HepG2 (cell line): Measurements from ENCODE around the gene OVCH1. TPM values are rescaled to one million over a fixed set of nuclear protein-coding genes. Genes with fewer than 3 reads are reported as not detected.

ENCODE experiments used
- ATAC-seq: fragments of 200-7000 bp; cut with Tn5 transposase; 3 replicates; pipeline ENCODE4 v1.9.1; 2020; ENCODE audit warnings: mild to moderate bottlenecking, moderate library complexity
- BruUV-seq: library from RNA; stranded (reverse); fragments of 400-500 nt; replicated peaks from 2 replicates; lab custom pipeline; 2021; lab: Mats Ljungman, UMichigan
- CTCF ChIA-PET: fragments of 300-600 bp; formaldehyde crosslinking; extraction: SDS; loops from one replicate; lab custom pipeline; 2021; ENCODE audit warnings: low total read pairs, inconsistent platforms, low intra/inter-chr PET ratio; lab: Yijun Ruan, JAX
- POLR2A ChIA-PET: fragments of 350-600 bp; sonication (Branson Sonifier 250); formaldehyde crosslinking; loops from one replicate; lab custom pipeline; 2020; ENCODE audit warnings: antibody characterized with exemption, inconsistent platforms; lab: Yijun Ruan, JAX
- DNase-seq: peaks from one replicate; pipeline ENCODE4 v3.0.0-alpha.2; 2015; ENCODE audit warnings: low spot score
- FAIRE-seq: peaks from 3 replicates; lab custom pipeline; 2011; peaks lifted over from hg19 to GRCh38; lab: Jason Lieb, UNC
- H2AFZ ChIP-seq: one replicate; pipeline ENCODE4 v1.6.1; 2011; ENCODE audit warnings: low read length, inconsistent platforms
- H3K27ac ChIP-seq: fragments of 300-600 bp; 3 replicates; pipeline ENCODE4 v1.8.0; 2011; ENCODE audit warnings: mixed run types, mild to moderate bottlenecking, mixed read lengths, low read length, inconsistent platforms; ENCODE audit not compliant: insufficient read depth; ENCODE audit errors: extremely low read length
- H3K27me3 ChIP-seq, 2 experiments: fragments of 200-600 bp in 1 of 2; 2 replicates in 1 of 2; 3 replicates in 1 of 2; pipeline versions ENCODE4 v1.6.0 to v1.8.0; 2011; ENCODE audit warnings: low read length in 2 of 2, mild to moderate bottlenecking in 2 of 2, moderate library complexity in 2 of 2, inconsistent platforms in 1 of 2; ENCODE audit not compliant: insufficient read depth in 2 of 2, control insufficient read depth in 1 of 2
- H3K36me3 ChIP-seq, 2 experiments: fragments of 200-600 bp in 1 of 2; replicated peaks in 1 of 2; 2 replicates in 1 of 2; 3 replicates in 1 of 2; pipeline versions ENCODE4 v1.5.1 to v1.8.0; 2011; ENCODE audit warnings: low read length in 2 of 2, inconsistent platforms in 1 of 2; ENCODE audit not compliant: insufficient read depth in 2 of 2, control insufficient read depth in 1 of 2
- H3K4me1 ChIP-seq: 2 replicates; pipeline ENCODE4 v1.5.1; 2012; ENCODE audit warnings: low read length, inconsistent platforms; ENCODE audit not compliant: insufficient read depth
- H3K4me2 ChIP-seq: 2 replicates; pipeline ENCODE4 v1.6.0; 2011; ENCODE audit warnings: low read depth, low read length, inconsistent platforms
- H3K4me3 ChIP-seq, 3 experiments: fragments of 200-600 bp in 1 of 3; sonication (generic), shearing (Covaris generic) in 1 of 3; replicated peaks in 1 of 3; 2 replicates each; pipeline ENCODE4 v1.5.1; 2011 to 2016; ENCODE audit warnings: low read length in 3 of 3, inconsistent platforms in 2 of 3, low read depth in 2 of 3, mild to moderate bottlenecking in 2 of 3, control low read depth in 1 of 3, mixed read lengths in 1 of 3; ENCODE audit not compliant: insufficient read depth in 1 of 3
- H3K79me2 ChIP-seq: one replicate; pipeline ENCODE4 v1.6.1; 2011; ENCODE audit warnings: low read length, inconsistent platforms; ENCODE audit not compliant: insufficient read depth
- H3K9ac ChIP-seq: 2 replicates; pipeline ENCODE4 v1.6.0; 2011; ENCODE audit warnings: mild to moderate bottlenecking, low read depth, low read length, inconsistent platforms; ENCODE audit not compliant: insufficient read depth
- H3K9me3 ChIP-seq: 2 replicates; pipeline ENCODE4 v1.5.1; 2012; ENCODE audit warnings: mild to moderate bottlenecking, low read length
- H4K20me1 ChIP-seq: 2 replicates; pipeline ENCODE4 v1.6.0; 2011; ENCODE audit warnings: inconsistent platforms, mild to moderate bottlenecking, low read length, moderate library complexity; ENCODE audit not compliant: insufficient read depth
- HINFP ChIP-seq: sonication (generic); formaldehyde crosslinking; IDR thresholded peaks from 2 replicates; pipeline ENCODE4 v1.4.0; 2020; ENCODE audit warnings: low read depth, mild to moderate bottlenecking, missing genetic modification reagents
- MED8 ChIP-seq: sonication (generic); formaldehyde crosslinking; IDR thresholded peaks from 2 replicates; pipeline ENCODE4 v1.8.1; 2023; ENCODE audit warnings: mild to moderate bottlenecking, missing genetic modification reagents; ENCODE audit not compliant: insufficient replicate concordance
- POLR2AphosphoS5 ChIP-seq: IDR thresholded peaks from 2 replicates; pipeline ENCODE4 v1.6.1; 2012; ENCODE audit warnings: low read depth, low read length
- RXRB ChIP-seq: IDR thresholded peaks from 2 replicates; pipeline ENCODE4 v1.6.1; 2016; ENCODE audit warnings: borderline replicate concordance, missing genetic modification reagents, missing compliant biosample characterization
- SIN3A ChIP-seq: IDR thresholded peaks from 2 replicates; pipeline ENCODE4 v1.6.1; 2011; ENCODE audit warnings: low read depth, mild to moderate bottlenecking, control low read depth, low read length, borderline replicate concordance
- TOPORS ChIP-seq: sonication (generic); formaldehyde crosslinking; IDR thresholded peaks from 2 replicates; pipeline ENCODE4 v1.8.0; 2023; ENCODE audit warnings: mild to moderate bottlenecking, missing genetic modification reagents
- U2AF2 ChIP-seq: fragments of 200-400 bp; formaldehyde crosslinking; IDR thresholded peaks from 2 replicates; pipeline ENCODE4 v1.6.1; 2017; ENCODE audit warnings: low read depth, mild to moderate bottlenecking, low read length
- XRCC5 ChIP-seq: fragments of 200-400 bp; formaldehyde crosslinking; optimal IDR thresholded peaks from 2 replicates; pipeline ENCODE3; 2017; ENCODE audit warnings: mild to moderate bottlenecking, low read length
- ZBTB10 ChIP-seq: sonication (generic); formaldehyde crosslinking; IDR thresholded peaks from 2 replicates; pipeline ENCODE4 v1.4.0; 2020; ENCODE audit warnings: missing genetic modification reagents, borderline replicate concordance
- ZBTB42 ChIP-seq: sonication (generic); formaldehyde crosslinking; IDR thresholded peaks from 2 replicates; pipeline ENCODE4 v1.5.0; 2020; ENCODE audit warnings: mild to moderate bottlenecking, missing genetic modification reagents
- ZBTB7B ChIP-seq: sonication (generic); formaldehyde crosslinking; IDR thresholded peaks from 2 replicates; pipeline ENCODE4 v1.4.0; 2020; ENCODE audit warnings: missing genetic modification reagents
- ZFAT ChIP-seq: sonication (generic); formaldehyde crosslinking; conservative IDR thresholded peaks from 2 replicates; pipeline ENCODE4 v1.8.1; 2023; ENCODE audit warnings: missing genetic modification reagents, inconsistent platforms
- ZFP91 ChIP-seq: sonication (generic); formaldehyde crosslinking; IDR thresholded peaks from 2 replicates; pipeline ENCODE4 v1.9.0; 2022; ENCODE audit warnings: missing genetic modification reagents, mild to moderate bottlenecking, borderline replicate concordance
- ZFX ChIP-seq: sonication (generic); formaldehyde crosslinking; IDR thresholded peaks from 2 replicates; pipeline ENCODE4 v1.4.0; 2020; ENCODE audit warnings: mild to moderate bottlenecking, low read depth, missing genetic modification reagents, moderate library complexity
- ZNF354B ChIP-seq: sonication (generic); formaldehyde crosslinking; IDR thresholded peaks from 2 replicates; pipeline ENCODE4 v1.8.0; 2022; ENCODE audit warnings: mild to moderate bottlenecking, missing genetic modification reagents
- ZNF550 ChIP-seq: sonication (generic); formaldehyde crosslinking; IDR thresholded peaks from 2 replicates; pipeline ENCODE4 v1.4.0; 2020; ENCODE audit warnings: mild to moderate bottlenecking, missing genetic modification reagents, borderline replicate concordance
- ZNF552 ChIP-seq: sonication (generic); formaldehyde crosslinking; IDR thresholded peaks from 2 replicates; pipeline ENCODE4 v1.9.0; 2022; ENCODE audit warnings: missing genetic modification reagents, mild to moderate bottlenecking, borderline replicate concordance
- ZSCAN9 ChIP-seq: IDR thresholded peaks from 2 replicates; pipeline ENCODE4 v1.6.1; 2016; ENCODE audit warnings: borderline replicate concordance
- WGBS: methylation state at CpG from one replicate; pipeline ENCODE4 v1.1.6; 2017; ENCODE audit warnings: low lambda C conversion rate; 5-methylcytosine and 5-hydroxymethylcytosine counted together
- in situ Hi-C: cut with HindIII; loops from 2 replicates; pipeline ENCODE4 v1.10.0; 2017; ENCODE audit warnings: low pct_unique_long_range_greater_than_20kb; ENCODE audit not compliant: extremely low pct_ligation_motif_present
- intact Hi-C: fragments of 100-400 bp; cut with micrococcal nuclease; formaldehyde crosslinking; loops from one replicate; pipeline ENCODE4 v1.10.0; 2022; ENCODE audit not compliant: unreplicated experiment
- polyA plus RNA-seq, 8 experiments: library from polyadenylated mRNA; depleted of rRNA in 3 of 8; stranded (reverse) in 7 of 8; unstranded in 1 of 8; fragments of >200 nt; fragmentation: Illumina TruSeq in 4 of 8; extraction: Trizol in 4 of 8; gene quantifications; 2 replicates each; pipeline versions ENCODE4 v1.2.1 to v1.2.3, GENCODE V29; 2011 to 2016; ENCODE audit warnings: low read depth in 4 of 8, missing spikeins in 1 of 8, mixed read lengths in 1 of 8; ENCODE audit not compliant: insufficient read depth in 1 of 8
- total RNA-seq, 5 experiments: library from RNA; depleted of rRNA; stranded (reverse); fragments of >200 nt; fragmentation: Illumina TruSeq; extraction: Trizol; gene quantifications; 2 replicates each; pipeline ENCODE4 v1.2.3, GENCODE V29; 2016; ENCODE audit warnings: low read depth in 1 of 5

OVCH1 gene
- total and polyA plus RNA-seq, 2 of the 13 experiments (the other 11 are each of a cell fraction or from before 2014, with no cell fraction given), result not detected

GRCh38 chr12:29530436-29530835, 33.0 kb upstream of the OVCH1 start (continued):
- TF ChIP-seq SIN3A (no peak), ZNF550 (CRISPR knock-in tag) (no peak), POLR2AphosphoS5 (no peak), ZFX (CRISPR knock-in tag) (no peak), ZBTB10 (no peak), HINFP (CRISPR knock-in tag) (no peak), RXRB (CRISPR knock-in tag) (no peak), MED8 (no peak), ZFAT (CRISPR knock-in tag) (no peak)
- TF ChIP-seq, all 625 proteins: peak for 0

GRCh38 chr12:29528161-29528560, 30.7 kb upstream of the OVCH1 start:
- H3K4me3 ChIP-seq, result no peak overlapping the region
- 45% methylated on average over 4 of the region's 4 CpGs for WGBS
- H3K9ac ChIP-seq, result no peak overlapping the region
- H3K27ac ChIP-seq, result no peak overlapping the region
- ChIA-PET CTCF (no interaction called here), POLR2A (no interaction called here)
- H3K27me3 ChIP-seq, result no peaks in the 10 kb centered on the region
- BruUV-seq, result no TSS peak
- no peaks in the 10 kb centered on the region for H3K4me1 ChIP-seq
- DNase-seq (no peak), ATAC-seq (no peak), FAIRE-seq (no peak)
- H3K9me3 ChIP-seq, result no peaks in the 10 kb centered on the region
- in situ Hi-C loops, result loop anchor here (25.0 kb wide), 1 partner anchor 1309 kb away; no protein-coding TSS in a partner anchor
- no peak overlapping the region for H3K4me2 ChIP-seq
- H3K36me3 ChIP-seq, result no peaks in the 10 kb centered on the region
- H2AFZ ChIP-seq, result no peak overlapping the region
- H4K20me1 ChIP-seq, result no peaks in the 10 kb centered on the region
- intact Hi-C loops, result no loop called here
- H3K79me2 ChIP-seq, result no peaks in the 10 kb centered on the region
- TF ChIP-seq ZNF552 (CRISPR knock-in tag) (no peak), ZBTB7B (CRISPR knock-in tag) (no peak), U2AF2 (no peak), XRCC5 (no peak), ZBTB42 (CRISPR knock-in tag) (no peak), TOPORS (CRISPR knock-in tag) (no peak), ZNF354B (CRISPR knock-in tag) (no peak), ZSCAN9 (CRISPR knock-in tag) (no peak), ZFP91 (CRISPR knock-in tag) (no peak)
